ENCODE data around the gene GAS2L2. TPM values are rescaled to one million over a fixed set of nuclear protein-coding genes. Genes with fewer than 3 reads are reported as not detected.

The GAS2L2 gene
- total and polyA plus RNA-seq, 2 donors (not counting 1 experiment from before 2014, with no cell fraction given), result 0.09 to 0.17 TPM

DNA sequence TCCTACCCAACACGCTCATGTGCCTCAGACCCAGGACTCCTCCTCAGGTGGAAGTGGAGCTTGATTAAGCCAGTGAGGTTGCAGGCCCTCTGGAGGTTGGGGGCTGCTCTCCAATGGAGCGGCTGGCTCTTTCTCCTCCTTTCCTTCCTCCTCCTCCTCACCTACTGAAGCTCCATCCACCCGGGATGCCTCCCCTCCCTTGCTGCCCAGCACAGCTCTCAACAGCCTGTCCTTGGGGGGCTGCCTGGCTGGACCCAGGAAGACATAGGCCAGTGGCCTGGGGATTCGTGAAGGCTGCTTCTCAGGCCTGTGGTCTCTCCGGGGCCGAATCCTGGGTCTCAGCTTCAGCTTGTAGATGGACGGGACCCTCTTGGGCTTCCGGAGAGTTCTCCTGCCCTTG, 8.2 kb downstream of the GAS2L2 start:
- no peaks in the 10 kb centered on the region for H3K9me3 Mint-ChIP-seq (ENCODE audit: insufficient read depth)
- H3K27ac ChIP-seq (ENCODE audit: low read length in 2 of 2), result no peak overlapping the region
- H3K4me2 ChIP-seq (replicated peaks; ENCODE audit: low read depth, low read length, poor library complexity, severe bottlenecking), result no peak overlapping the region
- peaks cover 49% of the 10 kb centered on the region for H3K27me3 Mint-ChIP-seq
- no peak for DNase-seq
- no peak overlapping the region for H3K27ac Mint-ChIP-seq
- peaks cover 0 to 51% (median 24%) of the 10 kb centered on the region in 4 experiments for H3K27me3 ChIP-seq (replicated peaks in 1 of 4; ENCODE audit: control extremely low read depth in 1 of 4, control insufficient read depth in 3 of 4, insufficient read depth in 4 of 4, low read length in 3 of 4)
- H2AFZ ChIP-seq (ENCODE audit: insufficient read depth, low read depth, low read length, poor library complexity, severe bottlenecking), result no peak overlapping the region
- H3K4me3 ChIP-seq (ENCODE audit: control extremely low read depth in 1 of 5, extremely low read depth in 1 of 5, insufficient read depth in 1 of 5, low read depth in 2 of 5, low read length in 4 of 5), result no peak overlapping the region
- no peak overlapping the region for H3K9ac ChIP-seq (ENCODE audit: low read length)
- H3K4me1 ChIP-seq (ENCODE audit: control insufficient read depth in 2 of 2, insufficient read depth in 2 of 2, low read length in 2 of 2), result peaks cover 6 to 8% of the 10 kb centered on the region in 2 donors
- 95% methylated on average over 7 of the region's 8 CpGs for WGBS (ENCODE audit: insufficient coverage)
- POLR2A ChIA-PET, result no interaction called here
- H3K4me1 Mint-ChIP-seq, result peaks cover 9% of the 10 kb centered on the region
- CTCF ChIA-PET, result interaction anchor here (0.8 to 1.7 kb wide), 5 partner anchors 11 to 131 kb away, joined by 3 to 8 read pairs (median 4); partner anchors contain the start of gene RASL10B
- peaks cover 0 to 18% (median 0%) of the 10 kb centered on the region in 3 donors for H3K9me3 ChIP-seq (ENCODE audit: control extremely low read depth in 1 of 3, control insufficient read depth in 2 of 3, insufficient read depth in 1 of 3, low read length in 2 of 3)
- TF ChIP-seq, protein P1, sequence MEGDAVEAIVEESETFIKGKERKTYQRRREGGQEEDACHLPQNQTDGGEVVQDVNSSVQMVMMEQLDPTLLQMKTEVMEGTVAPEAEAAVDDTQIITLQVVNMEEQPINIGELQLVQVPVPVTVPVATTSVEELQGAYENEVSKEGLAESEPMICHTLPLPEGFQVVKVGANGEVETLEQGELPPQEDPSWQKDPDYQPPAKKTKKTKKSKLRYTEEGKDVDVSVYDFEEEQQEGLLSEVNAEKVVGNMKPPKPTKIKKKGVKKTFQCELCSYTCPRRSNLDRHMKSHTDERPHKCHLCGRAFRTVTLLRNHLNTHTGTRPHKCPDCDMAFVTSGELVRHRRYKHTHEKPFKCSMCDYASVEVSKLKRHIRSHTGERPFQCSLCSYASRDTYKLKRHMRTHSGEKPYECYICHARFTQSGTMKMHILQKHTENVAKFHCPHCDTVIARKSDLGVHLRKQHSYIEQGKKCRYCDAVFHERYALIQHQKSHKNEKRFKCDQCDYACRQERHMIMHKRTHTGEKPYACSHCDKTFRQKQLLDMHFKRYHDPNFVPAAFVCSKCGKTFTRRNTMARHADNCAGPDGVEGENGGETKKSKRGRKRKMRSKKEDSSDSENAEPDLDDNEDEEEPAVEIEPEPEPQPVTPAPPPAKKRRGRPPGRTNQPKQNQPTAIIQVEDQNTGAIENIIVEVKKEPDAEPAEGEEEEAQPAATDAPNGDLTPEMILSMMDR (IDR thresholded peaks at IDR 0.05), result no peak
- no peak for TF ChIP-seq EZH2 (IDR thresholded peaks at IDR 0.05; ENCODE audit: borderline replicate concordance, insufficient read depth, low read depth, low read length, poor library complexity, severe bottlenecking)
- H3K36me3 ChIP-seq (replicated peaks in 1 of 2; ENCODE audit: control extremely low read depth in 1 of 2, control insufficient read depth in 1 of 2, extremely low read depth in 1 of 2, insufficient read depth in 2 of 2, low read length in 1 of 2), result no peaks in the 10 kb centered on the region
- intact Hi-C loops (cut with micrococcal nuclease), result loop anchor here (5.0 kb wide), 1 partner anchor 1323 kb away; no protein-coding TSS in a partner anchor
- ATAC-seq (ENCODE audit: low read depth), result no peak
- no peaks in the 10 kb centered on the region for H3K79me2 ChIP-seq (ENCODE audit: control insufficient read depth, insufficient read depth, low read length)
- no peaks in the 10 kb centered on the region for H4K20me1 ChIP-seq (ENCODE audit: control insufficient read depth, insufficient read depth, low read length, poor library complexity, severe bottlenecking)
- no peak overlapping the region for H3K4me3 Mint-ChIP-seq

DNA sequence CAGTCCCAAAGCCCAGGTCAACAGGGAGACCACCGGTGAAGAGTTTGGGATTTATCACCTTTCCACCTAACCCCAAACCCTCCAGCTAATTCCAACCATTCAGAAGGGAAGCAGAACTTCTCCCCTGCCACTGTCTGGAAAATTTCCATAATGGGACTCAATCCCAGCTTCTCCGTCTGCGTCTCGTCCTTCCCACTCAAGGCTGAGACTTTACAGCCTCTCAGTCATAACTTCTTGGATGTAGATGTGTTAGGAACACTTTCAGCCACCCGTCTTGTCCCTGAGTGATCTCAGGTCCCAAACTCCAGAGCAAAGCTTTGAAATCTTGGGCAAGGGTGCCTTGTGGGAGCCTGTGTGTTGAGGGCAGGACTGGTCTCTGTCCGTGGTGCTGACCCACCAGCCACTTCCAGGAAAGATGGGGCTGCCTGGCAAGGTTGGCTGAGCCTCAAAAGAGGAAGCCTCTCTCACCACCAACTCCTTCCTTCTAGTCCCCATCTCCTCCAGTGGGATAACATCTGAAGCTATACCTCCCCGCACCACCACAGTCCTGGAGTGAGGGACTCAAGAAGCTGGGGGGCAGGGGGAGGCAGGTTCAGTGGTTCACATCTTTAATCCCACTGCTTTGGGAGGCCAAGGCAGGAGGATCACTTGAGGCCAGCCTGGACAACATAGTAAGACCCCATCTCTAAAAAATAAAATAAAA, 9.3 kb downstream of the GAS2L2 start:
- 50% methylated on average over 1 of the region's 7 CpGs for WGBS (ENCODE audit: insufficient coverage)
- ChIA-PET CTCF (interaction anchor here (1.0 to 1.3 kb wide), 2 partner anchors 20 to 23 kb away, joined by 3 read pairs; no protein-coding TSS in a partner anchor), POLR2A (interaction anchor here (0.5 kb wide), 1 partner anchor 61 kb away, joined by 3 read pairs; no protein-coding TSS in a partner anchor)
- peaks cover 0 to 43% (median 15%) of the 10 kb centered on the region in 4 experiments for H3K27me3 ChIP-seq (replicated peaks in 1 of 4; ENCODE audit: control extremely low read depth in 1 of 4, control insufficient read depth in 3 of 4, insufficient read depth in 4 of 4, low read length in 3 of 4)
- H3K9me3 Mint-ChIP-seq (ENCODE audit: insufficient read depth), result no peaks in the 10 kb centered on the region
- no peak for TF ChIP-seq EZH2 (IDR thresholded peaks at IDR 0.05; ENCODE audit: borderline replicate concordance, insufficient read depth, low read depth, low read length, poor library complexity, severe bottlenecking)
- TF ChIP-seq, protein P1 (IDR thresholded peaks at IDR 0.05), result no peak
- no peaks in the 10 kb centered on the region for H4K20me1 ChIP-seq (ENCODE audit: control insufficient read depth, insufficient read depth, low read length, poor library complexity, severe bottlenecking)
- H3K4me2 ChIP-seq (replicated peaks; ENCODE audit: low read depth, low read length, poor library complexity, severe bottlenecking), result no peak overlapping the region
- H2AFZ ChIP-seq (ENCODE audit: insufficient read depth, low read depth, low read length, poor library complexity, severe bottlenecking), result no peak overlapping the region
- H3K9me3 ChIP-seq (ENCODE audit: control extremely low read depth in 1 of 3, control insufficient read depth in 2 of 3, insufficient read depth in 1 of 3, low read length in 2 of 3), result peaks cover 0 to 18% (median 0%) of the 10 kb centered on the region in 3 donors
- no peaks in the 10 kb centered on the region for H3K79me2 ChIP-seq (ENCODE audit: control insufficient read depth, insufficient read depth, low read length)
- peaks cover 5 to 8% of the 10 kb centered on the region in 2 donors for H3K4me1 ChIP-seq (ENCODE audit: control insufficient read depth in 2 of 2, insufficient read depth in 2 of 2, low read length in 2 of 2)
- H3K36me3 ChIP-seq (replicated peaks in 1 of 2; ENCODE audit: control extremely low read depth in 1 of 2, control insufficient read depth in 1 of 2, extremely low read depth in 1 of 2, insufficient read depth in 2 of 2, low read length in 1 of 2), result no peaks in the 10 kb centered on the region
- H3K9ac ChIP-seq (ENCODE audit: low read length), result no peak overlapping the region
- H3K4me1 Mint-ChIP-seq, result peaks cover 7% of the 10 kb centered on the region
- H3K27ac ChIP-seq (ENCODE audit: low read length in 2 of 2), result no peak overlapping the region
- H3K27ac Mint-ChIP-seq, result no peak overlapping the region
- ATAC-seq (ENCODE audit: low read depth) (no peak), DNase-seq (no peak)
- H3K4me3 Mint-ChIP-seq, result no peak overlapping the region
- no peak overlapping the region for H3K4me3 ChIP-seq (ENCODE audit: control extremely low read depth in 1 of 5, extremely low read depth in 1 of 5, insufficient read depth in 1 of 5, low read depth in 2 of 5, low read length in 4 of 5)
- peaks cover 43% of the 10 kb centered on the region for H3K27me3 Mint-ChIP-seq
- intact Hi-C loops (cut with micrococcal nuclease), result no loop called here
